PC-3 (cell line): Measurements from ENCODE around the gene SAE1. TPM values are rescaled to one million over a fixed set of nuclear protein-coding genes. Genes with fewer than 3 reads are reported as not detected.

Experiments used
- ATAC-seq: fragments of 200-7000 bp; cut with Tn5 transposase; 2 replicates; pipeline ENCODE4 v1.9.1; 2020; ENCODE audit warnings: mild to moderate bottlenecking, moderate library complexity
- BruUV-seq: library from RNA; stranded (reverse); fragments of 400-500 nt; replicated peaks from 2 replicates; lab custom pipeline; 2021; lab: Mats Ljungman, UMichigan
- CTCF ChIA-PET: fragments of 300-600 bp; sonication (Branson Sonifier 250); formaldehyde crosslinking; loops from one replicate; lab custom pipeline; 2022; ENCODE audit warnings: antibody characterized with exemption; lab: Charles Lee
- POLR2A ChIA-PET: fragments of 300-600 bp; sonication (Branson Sonifier 250); formaldehyde crosslinking; loops from one replicate; lab custom pipeline; 2022; ENCODE audit warnings: antibody characterized with exemption; ENCODE audit not compliant: unreplicated experiment; lab: Charles Lee
- DNase-seq: peaks from one replicate; pipeline ENCODE4 v3.0.0-alpha.2; 2015
- H2AFZ ChIP-seq: fragments of 300-600 bp; sonication (generic); 2 replicates; pipeline ENCODE4 v1.6.0; 2016; ENCODE audit warnings: antibody characterized with exemption, low read length
- H3F3A ChIP-seq: fragments of 300-600 bp; sonication (generic); one replicate; pipeline ENCODE4 v1.6.0; 2017; ENCODE audit warnings: antibody characterized with exemption, low read length, control low read depth, mild to moderate bottlenecking; ENCODE audit not compliant: unreplicated experiment
- H3K27ac ChIP-seq: fragments of 300-600 bp; sonication (generic); 2 replicates; pipeline ENCODE4 v1.5.1; 2016; ENCODE audit warnings: mild to moderate bottlenecking, low read length
- H3K27me3 ChIP-seq: fragments of 300-600 bp; sonication (generic); 2 replicates; pipeline ENCODE4 v1.6.1; 2016; ENCODE audit warnings: low read length, mixed read lengths
- H3K36me3 ChIP-seq: fragments of 300-600 bp; sonication (generic); 2 replicates; pipeline ENCODE4 v1.6.1; 2016; ENCODE audit warnings: low read depth, mixed run types, low read length, mixed read lengths
- H3K4me1 ChIP-seq: fragments of 300-600 bp; sonication (generic); 2 replicates; pipeline ENCODE4 v1.5.1; 2016; ENCODE audit warnings: low read length; ENCODE audit not compliant: insufficient read depth
- H3K4me2 ChIP-seq: fragments of 300-600 bp; sonication (generic); 2 replicates; pipeline ENCODE4 v1.6.0; 2016; ENCODE audit warnings: low read length
- H3K4me3 ChIP-seq: fragments of 300-600 bp; sonication (generic); 2 replicates; pipeline ENCODE4 v1.5.1; 2016; ENCODE audit warnings: mild to moderate bottlenecking, low read length, mixed read lengths
- H3K79me2 ChIP-seq: fragments of 300-600 bp; sonication (generic); 2 replicates; pipeline ENCODE4 v1.6.1; 2017; ENCODE audit warnings: low read length, mixed read lengths
- H3K9ac ChIP-seq: fragments of 300-600 bp; sonication (generic); 2 replicates; pipeline ENCODE4 v1.6.0; 2016; ENCODE audit warnings: mild to moderate bottlenecking, low read length
- H3K9me2 ChIP-seq: fragments of 300-600 bp; sonication (generic); replicated peaks from 2 replicates; pipeline ENCODE4 v1.6.1; 2016; ENCODE audit warnings: mixed run types, low read length, mixed read lengths
- H3K9me3 ChIP-seq: fragments of 300-600 bp; sonication (generic); 2 replicates; pipeline ENCODE4 v1.6.1; 2016; ENCODE audit warnings: low read length, mixed read lengths
- H4K20me1 ChIP-seq: fragments of 300-600 bp; sonication (generic); 2 replicates; pipeline ENCODE4 v1.6.1; 2016; ENCODE audit warnings: low read length, mixed read lengths
- EZH2 ChIP-seq: fragments of 300-600 bp; sonication (generic); IDR thresholded peaks from one replicate; pipeline ENCODE4 v1.6.1; 2017; ENCODE audit warnings: antibody characterized with exemption, mild to moderate bottlenecking, low read length; ENCODE audit not compliant: unreplicated experiment
- EZH2phosphoT487 ChIP-seq: fragments of 300-600 bp; sonication (generic); IDR thresholded peaks from 2 replicates; pipeline ENCODE4 v1.6.1; 2018; ENCODE audit warnings: mild to moderate bottlenecking, antibody characterized with exemption, low read length, borderline replicate concordance
- intact Hi-C: fragments of 100-400 bp; cut with micrococcal nuclease; formaldehyde crosslinking; loops from 2 replicates; pipeline ENCODE4 v1.9.0; 2023
- total RNA-seq: library from RNA; depleted of rRNA; stranded (reverse); fragments of >200 nt; gene quantifications from 2 replicates; pipeline ENCODE4 v1.2.3, GENCODE V29; 2014
- TF ChIP-seq, protein P1 (sequence below): fragments of 300-600 bp; sonication (generic); conservative IDR thresholded peaks from 2 replicates; pipeline ENCODE4 v1.5.1; 2017; ENCODE audit warnings: antibody characterized with exemption, low read depth, mild to moderate bottlenecking, low read length

The SAE1 gene
- total RNA-seq, 1 experiment from 2014 or later, result 99.7 TPM

DNA sequence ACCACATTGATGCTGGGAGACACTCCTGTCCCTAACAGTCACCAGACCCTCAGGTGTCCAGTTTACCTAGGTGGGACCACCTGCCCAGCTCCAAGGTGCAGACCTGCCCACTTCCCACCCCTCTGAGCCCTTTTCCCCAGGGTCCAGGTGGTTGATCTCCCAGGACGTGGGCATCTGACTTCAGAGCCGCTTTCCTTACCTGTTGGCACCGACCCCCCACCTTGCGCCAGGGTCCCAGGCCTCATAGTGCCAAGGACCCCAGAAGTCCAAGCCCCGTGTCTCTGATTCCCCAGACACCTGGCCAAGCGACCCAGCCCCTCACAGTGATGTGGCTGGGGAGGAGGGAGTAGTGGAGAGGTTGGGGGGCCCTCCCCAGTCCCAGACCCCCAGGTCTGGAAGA, 109.9 kb downstream of the SAE1 start:
- ChIA-PET CTCF (interaction anchor here (0.6 to 0.8 kb wide), 2 partner anchors 9 to 188 kb away, joined by 3 read pairs; no protein-coding TSS in a partner anchor), POLR2A (no interaction called here)
- intact Hi-C loops, result loop anchor here (5.0 kb wide), 1 partner anchor 93 kb away; no protein-coding TSS in a partner anchor
- Histone ChIP-seq H4K20me1 (no peaks in the 10 kb centered on the region), H3K9me2 (no peaks in the 10 kb centered on the region), H3K4me1 (peaks cover 8% of the 10 kb centered on the region; the same call in 1 of the 2 replicates), H2AFZ (no peak overlapping the region), H3K79me2 (no peaks in the 10 kb centered on the region), H3K27me3 (no peaks in the 10 kb centered on the region), H3K4me2 (peak overlapping the region; percentile 72), H3K4me3 (peak overlapping the region; percentile 40), H3K9ac (no peak overlapping the region), H3K9me3 (no peaks in the 10 kb centered on the region), H3K27ac (no peak overlapping the region), H3F3A (peaks cover 3% of the 10 kb centered on the region), H3K36me3 (no peaks in the 10 kb centered on the region; the same call in 1 of the 2 replicates)
- DNase-seq (no peak), ATAC-seq (no peak)
- TF ChIP-seq, protein P1, sequence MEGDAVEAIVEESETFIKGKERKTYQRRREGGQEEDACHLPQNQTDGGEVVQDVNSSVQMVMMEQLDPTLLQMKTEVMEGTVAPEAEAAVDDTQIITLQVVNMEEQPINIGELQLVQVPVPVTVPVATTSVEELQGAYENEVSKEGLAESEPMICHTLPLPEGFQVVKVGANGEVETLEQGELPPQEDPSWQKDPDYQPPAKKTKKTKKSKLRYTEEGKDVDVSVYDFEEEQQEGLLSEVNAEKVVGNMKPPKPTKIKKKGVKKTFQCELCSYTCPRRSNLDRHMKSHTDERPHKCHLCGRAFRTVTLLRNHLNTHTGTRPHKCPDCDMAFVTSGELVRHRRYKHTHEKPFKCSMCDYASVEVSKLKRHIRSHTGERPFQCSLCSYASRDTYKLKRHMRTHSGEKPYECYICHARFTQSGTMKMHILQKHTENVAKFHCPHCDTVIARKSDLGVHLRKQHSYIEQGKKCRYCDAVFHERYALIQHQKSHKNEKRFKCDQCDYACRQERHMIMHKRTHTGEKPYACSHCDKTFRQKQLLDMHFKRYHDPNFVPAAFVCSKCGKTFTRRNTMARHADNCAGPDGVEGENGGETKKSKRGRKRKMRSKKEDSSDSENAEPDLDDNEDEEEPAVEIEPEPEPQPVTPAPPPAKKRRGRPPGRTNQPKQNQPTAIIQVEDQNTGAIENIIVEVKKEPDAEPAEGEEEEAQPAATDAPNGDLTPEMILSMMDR, result no peak
- no peak for TF ChIP-seq EZH2phosphoT487
- TF ChIP-seq EZH2, result no peak
- BruUV-seq, result no TSS peak

DNA sequence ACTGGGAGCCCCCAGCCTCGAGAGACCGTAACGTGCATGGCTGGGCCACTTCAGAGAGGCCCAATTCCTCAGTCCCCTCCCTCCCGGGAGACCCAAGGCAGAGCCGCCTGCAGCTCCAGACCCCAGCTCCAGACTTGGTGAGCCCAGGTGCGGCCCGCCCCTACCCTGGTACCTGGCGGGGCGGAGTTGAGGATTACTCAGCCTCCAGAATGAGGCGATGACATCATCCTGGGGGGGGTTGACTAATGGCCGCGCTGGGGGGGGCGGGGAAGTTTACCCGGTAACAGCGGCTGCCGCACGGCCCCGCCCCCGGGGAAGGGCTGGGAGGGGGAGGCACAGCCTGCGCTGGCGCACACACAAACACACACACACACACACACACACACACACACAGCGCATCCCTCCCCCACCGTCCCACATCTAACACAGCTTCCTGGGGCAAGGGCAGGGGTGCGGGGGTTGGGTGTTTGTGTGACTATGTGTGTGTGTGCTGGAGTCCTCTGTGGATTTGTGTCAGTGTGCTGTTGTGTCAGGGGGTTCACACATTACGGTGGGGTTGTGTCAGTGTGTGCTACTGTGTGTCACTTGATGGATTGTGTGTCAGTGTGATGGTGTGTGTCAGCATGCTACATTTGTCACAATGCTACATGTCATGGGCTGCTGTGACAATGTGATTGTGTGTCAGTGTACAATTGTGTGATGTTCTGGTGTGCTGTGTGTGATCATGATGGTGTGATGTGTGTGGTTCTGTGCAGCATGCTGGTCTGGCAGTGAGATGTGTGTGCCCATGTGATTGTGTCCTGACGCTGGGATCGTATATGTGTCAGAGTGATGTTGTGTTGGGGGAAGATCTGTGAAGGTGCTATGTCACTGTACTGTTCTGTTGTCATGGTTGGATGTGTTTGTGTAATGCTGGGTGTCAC, 110.6 kb downstream of the SAE1 start:
- Histone ChIP-seq H3K4me1 (peaks cover 8% of the 10 kb centered on the region; the same call in 1 of the 2 replicates), H3K36me3 (no peaks in the 10 kb centered on the region; the same call in 1 of the 2 replicates), H3K27ac (no peak overlapping the region), H3K9ac (no peak overlapping the region), H3K4me3 (peak overlapping the region; percentile 55), H2AFZ (no peak overlapping the region), H4K20me1 (no peaks in the 10 kb centered on the region), H3K79me2 (no peaks in the 10 kb centered on the region), H3K9me2 (no peaks in the 10 kb centered on the region), H3K27me3 (no peaks in the 10 kb centered on the region), H3K4me2 (peak overlapping the region; percentile 72), H3F3A (peaks cover 3% of the 10 kb centered on the region), H3K9me3 (no peaks in the 10 kb centered on the region)
- DNase-seq, result peak; percentile 78
- ChIA-PET POLR2A (no interaction called here), CTCF (interaction anchor here (0.6 to 0.8 kb wide), 2 partner anchors 9 to 188 kb away, joined by 3 read pairs; no protein-coding TSS in a partner anchor)
- no peak for TF ChIP-seq EZH2phosphoT487
- no peak for TF ChIP-seq EZH2
- TF ChIP-seq, protein P1, result no peak
- intact Hi-C loops, result loop anchor here (5.0 kb wide), 1 partner anchor 94 kb away; no protein-coding TSS in a partner anchor
- BruUV-seq, result no TSS peak
- ATAC-seq, result peak; percentile 42
